Thyroid gland (tissue), 4 donors: ENCODE data around the gene NXT1. TPM values are rescaled to one million over a fixed set of nuclear protein-coding genes. Genes with fewer than 3 reads are reported as not detected.

ENCODE experiments used
- DNase-seq, 2 donors: peaks; one replicate each; pipeline ENCODE4 v3.0.0-alpha.2; 2019
- H3K27ac ChIP-seq, 3 donors: fragments of 200-600 bp; sonication (generic); 1 replicate in 2 of 3; 2 replicates in 1 of 3; pipeline ENCODE4 v1.5.1; 2016 to 2019; ENCODE audit warnings: mild to moderate bottlenecking in 1 of 3, moderate library complexity in 1 of 3
- H3K27me3 ChIP-seq: fragments of 200-600 bp; sonication (generic); one replicate; pipeline ENCODE4 v1.5.1; 2019
- H3K36me3 ChIP-seq, 2 donors: fragments of 200-600 bp; sonication (generic); one replicate each; pipeline ENCODE4 v1.5.1; 2016 to 2019
- H3K4me1 ChIP-seq, 2 donors: fragments of 200-600 bp; sonication (generic); one replicate each; pipeline ENCODE4 v1.5.1; 2017 to 2019
- H3K4me3 ChIP-seq, 3 donors: fragments of 200-600 bp; sonication (generic); replicated peaks in 1 of 3; 1 replicate in 2 of 3; 2 replicates in 1 of 3; pipeline ENCODE4 v1.5.1; 2016; ENCODE audit warnings: mild to moderate bottlenecking in 1 of 3
- H3K9me3 ChIP-seq: fragments of 200-600 bp; sonication (generic); one replicate; pipeline ENCODE4 v1.5.1; 2017
- CTCF ChIP-seq, 6 experiments: fragments of 200-600 bp in 3 of 6; fragments of 450-650 bp in 3 of 6; sonication (generic) in 3 of 6; IDR thresholded peaks; one replicate each; pipeline ENCODE4 v1.5.1; 2016 to 2019; ENCODE audit warnings: antibody characterized with exemption in 6 of 6, mild to moderate bottlenecking in 2 of 6, inconsistent platforms in 1 of 6, moderate library complexity in 1 of 6
- POLR2A ChIP-seq, 2 donors: fragments of 450-650 bp; IDR thresholded peaks; one replicate each; pipeline ENCODE4 v1.6.1; 2017; ENCODE audit warnings: antibody characterized with exemption in 2 of 2, mild to moderate bottlenecking in 2 of 2, moderate library complexity in 1 of 2
- WGBS, 2 donors: methylation state at CpG; one replicate each; pipeline ENCODE4 v1.1.5; 2017; 5-methylcytosine and 5-hydroxymethylcytosine counted together
- intact Hi-C: fragments of 100-400 bp; cut with DNase I; formaldehyde crosslinking; loops from one replicate; pipeline ENCODE4 v1.15.1; 2023
- total RNA-seq, 4 donors: library from RNA; depleted of rRNA; stranded (reverse); fragments of >200 nt; gene quantifications; one replicate each; pipeline ENCODE4 v1.2.3, GENCODE V29; 2016

NXT1 gene
- total RNA-seq, 4 donors from 2014 or later: 27.2 to 50.8 (median 37.2) TPM

GRCh38 chr20:23369072-23369823 is 18.7 kb downstream of the NXT1 start:
- no peak for DNase-seq
- peaks cover 46 to 55% of the 10 kb centered on the region in 2 donors for H3K36me3 ChIP-seq
- peaks cover 7 to 11% of the 10 kb centered on the region in 2 donors for H3K4me1 ChIP-seq
- intact Hi-C loops: no loop called here
- no peaks in the 10 kb centered on the region for H3K9me3 ChIP-seq
- H3K27me3 ChIP-seq: no peaks in the 10 kb centered on the region
- H3K27ac ChIP-seq: no peak overlapping the region
- TF ChIP-seq CTCF (IDR thresholded peaks at IDR 0.05) (no peak), POLR2A (IDR thresholded peaks at IDR 0.05) (no peak)
- 95 to 97% methylated on average over 14 of the region's 14 CpGs for WGBS, 2 donors
- H3K4me3 ChIP-seq: no peak overlapping the region

GRCh38 chr20:23370274-23370673 is 19.7 kb downstream of the NXT1 start:
- H3K9me3 ChIP-seq: no peaks in the 10 kb centered on the region
- TF ChIP-seq CTCF (IDR thresholded peaks at IDR 0.05): no peak
- TF ChIP-seq POLR2A (IDR thresholded peaks at IDR 0.05): no peak
- peaks cover 37 to 51% of the 10 kb centered on the region in 2 donors for H3K36me3 ChIP-seq
- H3K4me1 ChIP-seq: peaks cover 7 to 11% of the 10 kb centered on the region in 2 donors
- DNase-seq: no peak
- H3K27me3 ChIP-seq: no peaks in the 10 kb centered on the region
- no peak overlapping the region for H3K4me3 ChIP-seq
- 90 to 94% methylated on average over 5 of the region's 5 CpGs for WGBS, 2 donors
- no peak overlapping the region for H3K27ac ChIP-seq
- intact Hi-C loops: no loop called here

- no peak overlapping the region for H3K4me3 ChIP-seq
These were observed 20.3 kb downstream of the NXT1 start for GRCh38 chr20:23370873-23371272.

GRCh38 chr20:23371496-23371895 is 20.9 kb downstream of the NXT1 start:
- H3K4me3 ChIP-seq: no peak overlapping the region
- peaks cover 35 to 52% of the 10 kb centered on the region in 2 donors for H3K36me3 ChIP-seq
- H3K27ac ChIP-seq: no peak overlapping the region
- H3K9me3 ChIP-seq: no peaks in the 10 kb centered on the region
- TF ChIP-seq CTCF (IDR thresholded peaks at IDR 0.05) (no peak), POLR2A (IDR thresholded peaks at IDR 0.05) (no peak)
- no peaks in the 10 kb centered on the region for H3K27me3 ChIP-seq
- whole genome bisulfite sequencing, 2 donors: 86% methylated on average over 4 of the region's 4 CpGs
- DNase-seq: no peak
- H3K4me1 ChIP-seq: peaks cover 0 to 6% of the 10 kb centered on the region in 2 donors
- intact Hi-C loops: no loop called here

More at GRCh38 chr20:23370873-23371272, 20.3 kb downstream of the NXT1 start:
- peaks cover 31 to 48% of the 10 kb centered on the region in 2 donors for H3K36me3 ChIP-seq
- H3K27me3 ChIP-seq: no peaks in the 10 kb centered on the region
- WGBS, 2 donors: 83 to 96% methylated on average over 3 of the region's 3 CpGs
- intact Hi-C loops: no loop called here
- H3K27ac ChIP-seq: no peak overlapping the region
- H3K4me1 ChIP-seq: peaks cover 4 to 11% of the 10 kb centered on the region in 2 donors
- DNase-seq: no peak
- no peaks in the 10 kb centered on the region for H3K9me3 ChIP-seq
- TF ChIP-seq POLR2A (IDR thresholded peaks at IDR 0.05) (no peak), CTCF (IDR thresholded peaks at IDR 0.05) (no peak)

- intact Hi-C loops: no loop called here
- no peaks in the 10 kb centered on the region for H3K4me1 ChIP-seq
- no peak overlapping the region for H3K27ac ChIP-seq
- no peaks in the 10 kb centered on the region for H3K27me3 ChIP-seq
- no peaks in the 10 kb centered on the region for H3K9me3 ChIP-seq
- WGBS, 2 donors: 72 to 75% methylated on average over 5 of the region's 5 CpGs
- DNase-seq: no peak
- no peak overlapping the region for H3K4me3 ChIP-seq
- H3K36me3 ChIP-seq: peaks cover 27 to 54% of the 10 kb centered on the region in 2 donors
- no peak for TF ChIP-seq CTCF (IDR thresholded peaks at IDR 0.05)
- TF ChIP-seq POLR2A (IDR thresholded peaks at IDR 0.05): no peak
These were observed 23.9 kb downstream of the NXT1 start for GRCh38 chr20:23374441-23374840.
